GM10266 (cell line): Measurements from ENCODE around the gene HAPLN3.
"Not testable (repeated sequence)": the region's sequence is repeated elsewhere in the genome, so short reads cannot be mapped to it uniquely, and the experiment has no call there.

Experiments used
- DNase-seq: peaks from one replicate; pipeline ENCODE4 v3.0.0; 2012; ENCODE audit errors: extremely low spot score
- TF ChIP-seq, protein P1 (sequence below): IDR thresholded peaks from 2 replicates; pipeline ENCODE4 v1.5.1; 2012; ENCODE audit warnings: mild to moderate bottlenecking, low read depth; ENCODE audit not compliant: control insufficient read depth, insufficient read depth; ENCODE audit errors: missing control alignments

Gene HAPLN3, protein sequence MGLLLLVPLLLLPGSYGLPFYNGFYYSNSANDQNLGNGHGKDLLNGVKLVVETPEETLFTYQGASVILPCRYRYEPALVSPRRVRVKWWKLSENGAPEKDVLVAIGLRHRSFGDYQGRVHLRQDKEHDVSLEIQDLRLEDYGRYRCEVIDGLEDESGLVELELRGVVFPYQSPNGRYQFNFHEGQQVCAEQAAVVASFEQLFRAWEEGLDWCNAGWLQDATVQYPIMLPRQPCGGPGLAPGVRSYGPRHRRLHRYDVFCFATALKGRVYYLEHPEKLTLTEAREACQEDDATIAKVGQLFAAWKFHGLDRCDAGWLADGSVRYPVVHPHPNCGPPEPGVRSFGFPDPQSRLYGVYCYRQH

DNA sequence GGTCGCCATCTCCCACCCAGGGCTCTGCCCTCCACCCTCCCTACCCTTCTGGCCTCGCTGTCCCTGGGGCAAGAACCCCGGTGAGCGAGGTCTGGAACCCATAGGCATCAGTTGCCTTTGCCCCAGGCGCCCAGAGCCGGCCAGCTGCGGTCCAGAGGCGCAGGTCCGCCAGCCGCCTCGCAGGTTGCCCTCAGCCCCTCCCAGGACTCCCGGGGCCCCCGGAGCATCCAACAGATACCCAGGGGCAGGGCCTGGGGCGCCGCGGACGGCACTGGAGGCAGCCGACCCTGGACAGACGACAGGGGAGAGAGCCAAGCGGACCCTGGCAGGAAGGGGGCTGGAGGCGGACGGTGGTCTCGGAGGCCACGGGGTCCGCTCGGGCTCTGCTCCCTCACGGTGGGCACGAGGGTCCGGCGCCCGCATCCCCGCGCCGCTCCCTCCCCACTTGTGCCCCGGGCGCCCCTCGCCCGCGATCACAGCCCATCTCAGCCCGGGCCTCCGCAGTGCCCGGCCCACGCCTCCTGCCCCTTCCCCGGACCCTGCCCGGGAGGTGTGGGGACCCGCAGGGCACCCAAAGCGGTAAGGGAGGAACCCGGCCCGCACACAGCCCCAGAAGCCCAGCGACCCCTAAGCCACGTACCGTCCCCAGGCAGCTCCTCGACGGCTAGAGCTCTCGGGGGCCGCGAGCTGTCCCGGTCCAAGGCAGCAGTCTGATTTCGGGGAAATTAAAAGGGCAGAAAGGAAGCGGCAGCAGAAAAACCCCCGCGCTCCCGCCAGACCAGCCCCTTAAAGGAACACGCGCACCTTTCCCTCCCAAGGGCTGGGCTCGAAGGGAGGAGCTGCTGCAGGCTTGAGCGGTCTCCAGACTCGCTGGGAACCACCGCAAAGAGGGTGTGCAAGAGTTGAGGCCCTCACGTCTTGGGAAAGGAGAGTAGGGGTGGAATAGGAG, at the start of gene HAPLN3:
Gene HAPLN3 (minus strand): TSS at position 726 of the 949 bp plus-strand sequence. CDS start 8,246 bp downstream, outside the sequence.
- peak; percentile 66 for DNase-seq
- TF ChIP-seq, protein P1, sequence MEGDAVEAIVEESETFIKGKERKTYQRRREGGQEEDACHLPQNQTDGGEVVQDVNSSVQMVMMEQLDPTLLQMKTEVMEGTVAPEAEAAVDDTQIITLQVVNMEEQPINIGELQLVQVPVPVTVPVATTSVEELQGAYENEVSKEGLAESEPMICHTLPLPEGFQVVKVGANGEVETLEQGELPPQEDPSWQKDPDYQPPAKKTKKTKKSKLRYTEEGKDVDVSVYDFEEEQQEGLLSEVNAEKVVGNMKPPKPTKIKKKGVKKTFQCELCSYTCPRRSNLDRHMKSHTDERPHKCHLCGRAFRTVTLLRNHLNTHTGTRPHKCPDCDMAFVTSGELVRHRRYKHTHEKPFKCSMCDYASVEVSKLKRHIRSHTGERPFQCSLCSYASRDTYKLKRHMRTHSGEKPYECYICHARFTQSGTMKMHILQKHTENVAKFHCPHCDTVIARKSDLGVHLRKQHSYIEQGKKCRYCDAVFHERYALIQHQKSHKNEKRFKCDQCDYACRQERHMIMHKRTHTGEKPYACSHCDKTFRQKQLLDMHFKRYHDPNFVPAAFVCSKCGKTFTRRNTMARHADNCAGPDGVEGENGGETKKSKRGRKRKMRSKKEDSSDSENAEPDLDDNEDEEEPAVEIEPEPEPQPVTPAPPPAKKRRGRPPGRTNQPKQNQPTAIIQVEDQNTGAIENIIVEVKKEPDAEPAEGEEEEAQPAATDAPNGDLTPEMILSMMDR, result no peak

DNA sequence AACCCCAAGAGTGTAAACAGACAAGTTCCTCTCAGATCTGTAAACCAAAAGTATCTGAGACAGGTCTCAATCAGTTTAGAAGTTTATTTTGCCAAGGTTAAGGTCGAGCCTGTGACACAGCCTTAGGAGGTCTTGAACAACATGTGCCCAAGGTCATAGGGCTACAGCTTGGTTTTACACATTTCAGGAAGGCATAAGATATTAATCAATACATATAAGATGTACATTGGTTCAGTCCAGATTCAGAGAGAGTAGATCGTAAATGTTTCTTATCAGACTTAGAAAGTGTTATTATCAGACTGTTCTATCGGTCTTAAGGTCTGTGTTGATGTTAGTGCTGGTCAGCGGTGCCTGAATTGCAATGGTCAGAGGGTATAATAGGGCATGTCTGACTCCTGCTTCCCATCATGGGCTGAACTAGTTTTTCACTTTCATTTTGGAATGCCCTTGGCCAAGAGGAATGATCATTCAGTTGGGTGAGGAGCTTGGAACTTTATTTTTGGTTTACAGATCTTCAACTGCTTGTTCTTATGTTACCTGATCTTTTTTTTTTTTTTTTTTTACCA, 44.8 kb upstream of the HAPLN3 start:
- TF ChIP-seq, protein P1, result no peak
- DNase-seq, result no peak

DNA sequence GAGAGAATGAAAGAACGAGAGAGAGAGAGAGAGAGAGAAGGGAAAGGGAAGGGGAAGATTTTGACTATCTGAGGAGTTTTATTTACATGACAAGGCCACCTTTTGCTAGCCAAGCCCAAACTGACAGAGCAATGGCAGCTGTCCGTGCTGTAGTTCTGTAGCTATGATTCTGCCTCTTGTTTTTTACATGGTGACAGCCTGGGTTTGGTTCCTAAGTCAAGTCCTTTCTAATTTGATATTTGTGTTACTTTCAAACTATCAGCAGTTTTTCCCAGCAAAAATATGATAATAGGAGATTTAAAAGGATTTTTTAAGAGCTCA, 44.1 kb upstream of the HAPLN3 start:
- TF ChIP-seq, protein P1, result no peak
- DNase-seq, result no peak

DNA sequence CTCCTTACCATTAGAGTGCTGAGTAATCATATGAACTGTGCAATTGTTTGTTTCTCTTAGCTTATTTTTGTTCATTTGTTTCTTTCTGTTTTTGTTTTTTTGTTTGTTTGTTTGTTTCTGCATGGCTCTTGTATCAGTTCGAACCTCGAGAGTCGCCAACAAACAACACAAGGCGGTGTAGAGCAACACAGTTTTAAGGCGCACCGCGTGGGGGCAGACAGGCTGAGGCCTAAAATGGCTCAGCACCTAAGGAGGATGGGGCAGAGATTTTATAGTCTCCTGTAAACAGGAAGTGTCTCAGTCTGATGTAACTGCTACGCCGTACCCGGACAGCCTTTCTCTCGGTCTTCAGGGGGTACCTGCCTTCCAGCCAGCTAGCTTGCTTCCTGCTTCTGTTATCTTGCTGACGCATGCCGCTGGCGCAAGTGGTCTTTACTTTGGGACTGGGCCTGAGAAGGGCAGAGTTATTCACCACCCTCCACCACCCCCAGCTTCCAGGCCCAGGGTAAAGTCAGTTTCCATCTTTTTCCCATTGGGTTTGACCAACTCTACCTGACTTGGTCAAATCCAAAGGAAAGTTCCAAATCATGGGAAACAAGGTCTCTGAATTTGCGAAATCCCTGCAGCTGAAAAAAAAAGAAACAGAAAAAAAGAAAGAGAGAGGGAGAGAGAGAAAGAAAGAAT, 43.6 kb upstream of the HAPLN3 start:
- DNase-seq, result no peak
- TF ChIP-seq, protein P1, result no peak

DNA sequence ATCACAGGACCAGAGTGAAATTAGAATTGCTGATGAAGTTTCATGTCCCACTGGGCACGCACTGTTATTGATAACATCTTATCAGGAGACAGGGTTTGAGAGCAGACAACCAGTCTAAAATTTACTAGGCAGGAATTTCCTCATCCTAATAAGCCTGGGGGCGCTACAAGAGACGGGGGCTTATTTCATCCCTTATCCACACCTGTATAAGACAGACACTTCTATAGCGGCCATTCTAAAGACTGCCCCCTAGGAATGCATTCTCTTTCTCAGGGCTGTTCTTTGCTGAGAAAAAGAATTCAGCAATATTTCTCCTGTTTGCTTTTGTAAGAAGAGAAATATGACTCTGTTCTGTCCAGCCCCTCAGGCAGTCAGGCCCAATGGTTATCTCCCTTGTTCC, 39.1 kb upstream of the HAPLN3 start:
- not testable (repeated sequence) for DNase-seq

DNA sequence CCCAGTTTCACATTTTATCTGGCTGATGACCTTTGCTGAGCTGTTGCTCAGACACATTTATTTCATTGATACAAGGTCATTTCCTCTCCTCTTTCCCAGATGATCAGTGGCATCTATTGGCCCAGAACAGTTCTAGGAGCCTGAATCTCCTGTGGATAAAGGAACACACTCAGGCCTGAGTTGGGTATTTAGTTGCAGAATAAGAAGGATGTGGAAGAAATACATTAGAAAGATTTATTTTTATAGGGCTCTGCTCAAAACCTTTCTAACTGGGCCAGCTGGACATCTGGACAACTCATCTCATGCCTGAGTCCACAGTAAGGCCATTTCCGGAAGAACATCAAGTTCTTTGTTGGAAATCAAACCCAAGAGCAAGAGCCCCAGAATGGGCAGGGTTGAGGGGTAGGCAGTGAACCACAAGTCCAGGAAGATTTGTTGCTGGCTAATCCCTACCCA, 37.6 kb upstream of the HAPLN3 start:
- DNase-seq, result no peak
- TF ChIP-seq, protein P1, result no peak

DNA sequence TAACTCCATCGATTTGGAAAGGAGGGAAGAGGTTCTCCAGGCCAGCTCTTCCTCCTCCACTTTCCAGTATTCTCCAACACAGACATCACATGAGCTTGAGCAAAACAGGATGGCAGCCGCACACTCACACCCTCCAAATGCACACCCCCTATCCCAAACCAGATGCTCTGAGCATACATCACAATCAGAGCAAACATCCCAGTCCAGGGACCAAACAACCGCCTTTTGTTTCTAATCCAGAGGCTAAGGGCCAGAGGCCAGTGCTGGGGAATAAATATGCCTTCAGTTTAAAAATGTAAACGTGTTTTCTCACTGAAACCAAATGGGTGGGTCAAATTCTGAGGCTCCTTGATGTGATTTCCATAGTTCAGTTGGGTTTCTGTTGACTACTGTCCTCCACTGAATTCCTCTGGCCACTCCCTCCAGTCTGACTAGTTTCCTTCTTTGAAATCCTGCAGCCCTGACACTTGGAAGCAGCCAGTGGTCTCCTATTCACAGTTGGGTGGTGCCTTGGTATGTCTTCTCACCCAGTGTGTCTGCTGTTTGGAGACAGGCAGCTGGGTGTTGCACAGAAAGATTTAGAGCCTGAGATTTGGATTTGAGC, 37.0 kb upstream of the HAPLN3 start:
- no peak for DNase-seq
- TF ChIP-seq, protein P1, result no peak
